Renal cortical epithelial cell (primary cell): Measurements from ENCODE around the gene SCGB3A1. TPM values are rescaled to one million over a fixed set of nuclear protein-coding genes. Genes with fewer than 3 reads are reported as not detected.

Experiments
- DNase-seq: peaks from one replicate; pipeline ENCODE4 v3.0.0-alpha.2; 2011; ENCODE audit warnings: low read depth
- total RNA-seq: library from RNA; depleted of rRNA; stranded (reverse); fragments of >200 nt; gene quantifications from 2 replicates; pipeline ENCODE4 v1.2.3, GENCODE V29; 2014

Gene SCGB3A1, protein sequence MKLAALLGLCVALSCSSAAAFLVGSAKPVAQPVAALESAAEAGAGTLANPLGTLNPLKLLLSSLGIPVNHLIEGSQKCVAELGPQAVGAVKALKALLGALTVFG
- total RNA-seq, result not detected in 2 replicates

DNA sequence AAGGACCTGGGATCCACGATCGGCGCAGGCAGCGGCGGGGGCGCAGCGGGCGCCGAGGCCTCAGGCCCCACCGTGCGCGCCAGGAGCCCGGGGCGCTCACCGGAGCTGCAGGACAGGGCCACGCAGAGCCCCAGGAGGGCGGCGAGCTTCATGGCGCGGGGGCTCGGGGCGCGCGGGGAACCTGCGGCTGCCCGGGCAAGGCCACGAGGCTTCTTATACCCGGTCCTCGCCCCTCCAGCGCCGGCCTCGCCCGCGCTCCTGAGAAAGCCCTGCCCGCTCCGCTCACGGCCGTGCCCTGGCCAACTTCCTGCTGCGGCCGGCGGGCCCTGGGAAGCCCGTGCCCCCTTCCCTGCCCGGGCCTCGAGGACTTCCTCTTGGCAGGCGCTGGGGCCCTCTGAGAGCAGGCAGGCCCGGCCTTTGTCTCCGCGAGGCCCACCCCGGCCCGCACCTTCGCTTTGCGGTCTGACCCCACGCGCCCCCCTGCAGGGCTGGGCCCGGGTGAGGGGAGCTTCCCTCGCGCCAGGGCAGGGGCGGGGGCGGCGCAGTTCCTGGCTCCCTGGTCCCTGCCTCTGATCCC, at the start of gene SCGB3A1:
Gene SCGB3A1 (minus strand): TSS at position 189 of the 577 bp plus-strand sequence. CDS start 37 bp downstream, at position 152.
- DNase-seq, result no peak

DNA sequence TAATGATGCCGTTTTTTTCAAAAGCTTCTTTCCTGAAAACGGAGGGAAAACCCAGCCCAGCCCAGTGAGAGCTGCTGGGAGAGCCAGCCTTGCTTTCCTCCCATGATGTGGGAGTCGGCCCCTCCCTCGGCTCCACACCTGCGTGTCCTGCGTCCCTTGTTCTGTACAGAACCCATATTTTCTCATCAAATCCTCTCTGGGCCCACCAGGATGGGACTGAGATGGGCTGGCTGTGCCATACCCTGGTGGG, 49.2 kb upstream of the SCGB3A1 start:
- DNase-seq, result no peak

GRCh38 chr5:180639741-180640610, 48.7 kb upstream of the SCGB3A1 start:
- no peak for DNase-seq

DNA sequence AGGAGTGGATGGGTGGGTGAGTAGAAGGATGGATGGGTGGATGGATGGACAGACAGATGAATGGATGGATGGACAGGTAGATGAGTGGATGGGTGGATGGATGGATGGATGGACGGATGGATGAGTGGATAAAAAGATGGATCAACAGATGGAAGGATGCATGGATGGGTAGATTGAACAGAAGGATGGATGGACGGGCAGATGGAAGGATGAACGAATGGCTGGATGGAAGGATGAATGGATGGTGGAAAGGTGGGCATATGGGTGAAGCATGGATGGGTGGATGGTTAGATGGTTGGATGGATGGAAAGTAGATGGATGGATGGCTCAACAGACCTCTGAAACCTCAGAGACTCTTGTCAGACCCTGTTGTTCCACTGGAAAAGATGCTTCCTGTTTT, 48.0 kb upstream of the SCGB3A1 start:
- DNase-seq, result no peak

DNA sequence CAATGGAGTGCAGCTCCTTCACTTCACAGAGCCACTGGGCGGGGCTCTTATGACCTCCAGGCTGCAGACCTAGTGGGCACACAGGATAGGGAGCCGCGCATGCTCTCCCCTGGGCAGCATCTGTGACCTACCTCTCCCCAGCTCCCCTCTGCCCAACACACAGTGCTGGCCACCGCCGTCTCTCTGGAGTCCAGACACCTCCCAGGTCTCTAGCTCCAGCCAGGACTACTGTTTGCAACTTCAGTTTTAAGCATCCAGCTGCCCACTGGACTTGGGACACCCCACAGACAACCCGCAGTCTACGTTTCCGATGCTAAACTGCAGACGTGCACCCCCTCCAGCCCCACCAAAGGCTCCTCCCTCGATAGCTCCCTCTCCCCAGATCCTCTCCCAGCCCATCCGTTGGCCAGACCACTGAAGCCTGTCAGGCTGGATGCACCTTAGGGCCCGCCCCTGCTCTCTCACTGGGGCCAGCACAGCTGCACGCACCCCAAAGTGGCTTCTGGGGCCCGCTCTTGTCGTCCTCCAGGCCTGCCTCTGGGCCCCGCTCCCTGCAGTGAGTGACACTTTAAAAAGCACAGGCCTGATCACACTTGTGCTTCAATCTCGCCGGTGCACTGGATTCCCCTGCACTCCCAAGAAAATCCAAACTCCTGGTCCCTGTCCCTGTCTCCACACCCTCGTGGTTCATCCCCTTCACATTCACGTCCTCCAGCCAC, 46.8 kb upstream of the SCGB3A1 start:
- no peak for DNase-seq

GRCh38 chr5:180636403-180637075, 45.2 kb upstream of the SCGB3A1 start:
- no peak for DNase-seq

- DNase-seq, result no peak
These were observed 44.7 kb upstream of the SCGB3A1 start for GRCh38 chr5:180636016-180636402.

GRCh38 chr5:180633283-180634177, 42.2 kb upstream of the SCGB3A1 start:
- DNase-seq, result no peak

GRCh38 chr5:180632768-180633167, 41.5 kb upstream of the SCGB3A1 start:
- DNase-seq, result no peak

- DNase-seq, result no peak
These were observed 40.5 kb upstream of the SCGB3A1 start for GRCh38 chr5:180631549-180632383.

GRCh38 chr5:180630426-180630825, 39.1 kb upstream of the SCGB3A1 start:
- no peak for DNase-seq

DNA sequence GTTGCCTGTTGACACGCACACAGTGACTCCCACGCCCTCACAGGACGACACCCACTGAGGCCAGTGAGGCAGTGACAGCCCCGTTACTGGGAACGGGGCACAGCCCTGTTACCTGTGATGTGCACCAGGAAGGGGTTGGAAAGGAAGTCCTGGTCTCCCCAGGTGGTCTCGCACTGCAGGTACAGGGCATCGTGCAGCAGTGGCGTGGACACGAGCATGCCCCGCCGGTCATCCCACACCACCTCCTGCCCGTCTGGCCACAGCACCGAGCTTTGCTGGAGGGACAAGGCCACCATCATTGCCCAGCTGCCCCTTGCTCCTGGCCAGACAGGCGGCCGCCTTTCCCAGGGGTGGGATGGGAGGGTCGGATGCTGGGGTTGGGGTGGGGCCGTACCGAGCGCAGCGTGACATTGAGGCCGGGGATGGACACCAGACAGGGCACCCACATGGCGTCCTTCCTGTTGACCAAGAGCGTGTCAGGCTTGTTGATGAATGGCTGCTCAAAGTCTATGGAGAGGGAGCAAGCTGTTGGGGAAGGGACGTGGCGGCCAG, 38.6 kb upstream of the SCGB3A1 start:
- DNase-seq, result no peak

GRCh38 chr5:180628827-180629750, 37.8 kb upstream of the SCGB3A1 start:
- DNase-seq, result no peak

DNA sequence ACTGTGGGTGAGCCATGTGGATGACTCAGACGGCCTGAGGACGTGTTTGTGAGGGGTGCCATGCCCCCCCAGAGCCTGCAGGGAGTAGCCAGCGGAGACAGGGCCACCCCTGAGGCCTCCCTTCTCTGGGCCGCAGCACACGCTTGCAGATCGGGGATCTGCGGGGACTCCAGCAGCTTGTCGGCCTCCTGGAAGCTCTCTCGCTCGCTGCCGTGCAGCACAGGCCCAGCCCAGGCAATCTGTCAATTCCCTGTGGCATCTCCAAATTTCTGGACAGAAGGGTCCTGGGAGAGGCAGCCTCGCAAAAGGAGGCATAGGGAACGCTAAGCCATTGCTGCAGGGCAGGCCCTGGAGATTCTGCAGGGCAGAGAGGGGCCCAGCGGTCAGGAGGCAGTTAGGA, 36.9 kb upstream of the SCGB3A1 start:
- DNase-seq, result no peak

- no peak for DNase-seq
These were observed 36.3 kb upstream of the SCGB3A1 start for GRCh38 chr5:180627386-180628120.

GRCh38 chr5:180626661-180627385, 35.5 kb upstream of the SCGB3A1 start:
- no peak for DNase-seq
